ENCODE measurements around the gene COL4A1. TPM values are rescaled to one million over a fixed set of nuclear protein-coding genes. Genes with fewer than 3 reads are reported as not detected.
A peak's percentile ranks its signal among the peaks of the same experiment; 100 is the strongest.

Gene COL4A1
- total and polyA plus RNA-seq, 2 of the 13 experiments (the other 11 are each of a cell fraction or from before 2014, with no cell fraction given): not detected

DNA sequence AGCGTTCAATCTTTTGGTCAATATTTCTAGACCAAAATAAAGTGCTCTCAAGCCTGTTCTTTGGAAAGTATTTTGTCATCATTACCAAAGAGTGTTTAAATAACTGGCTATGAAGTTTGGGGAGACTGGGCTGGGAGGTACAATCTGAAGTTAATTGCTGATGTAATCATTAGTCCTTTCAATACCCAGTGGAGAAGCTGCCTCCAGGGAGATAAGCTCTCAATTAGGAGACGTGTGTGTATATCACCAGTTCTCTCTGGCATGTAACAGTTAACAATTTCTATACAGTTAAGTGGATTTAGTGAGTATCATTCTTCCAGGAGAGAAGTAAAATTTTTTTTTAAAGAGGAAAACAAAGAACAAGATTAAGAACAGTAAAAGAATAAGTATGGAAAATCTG, 1.4 kb downstream of the COL4A1 start:
- Histone ChIP-seq H3K27ac (ENCODE audit: extremely low read length, insufficient read depth, low read length) (no peak overlapping the region), H2AFZ (ENCODE audit: low read length) (no peak overlapping the region), H3K4me1 (ENCODE audit: insufficient read depth, low read length) (peaks cover 11% of the 10 kb centered on the region), H3K9ac (ENCODE audit: insufficient read depth, low read depth, low read length) (no peak overlapping the region), H4K20me1 (ENCODE audit: insufficient read depth, low read length) (no peaks in the 10 kb centered on the region), H3K36me3 (replicated peaks in 1 of 2; ENCODE audit: control insufficient read depth in 1 of 2, insufficient read depth in 2 of 2, low read length in 2 of 2) (no peaks in the 10 kb centered on the region), H3K79me2 (ENCODE audit: insufficient read depth, low read length) (no peaks in the 10 kb centered on the region), H3K27me3 (ENCODE audit: control insufficient read depth in 1 of 2, insufficient read depth in 2 of 2, low read length in 2 of 2) (peaks cover 6 to 55% of the 10 kb centered on the region in 2 experiments; a peak in 4 of 5 replicates), H3K9me3 (ENCODE audit: low read length) (no peaks in the 10 kb centered on the region), H3K4me3 (replicated peaks in 1 of 3; ENCODE audit: insufficient read depth in 1 of 3, low read depth in 2 of 3, low read length in 3 of 3) (no peak overlapping the region), H3K4me2 (ENCODE audit: low read depth, low read length) (no peak overlapping the region)
- in situ Hi-C loops (cut with HindIII; ENCODE audit: extremely low pct_ligation_motif_present, low pct_unique_long_range_greater_than_20kb): no loop called here
- ATAC-seq (no peak), FAIRE-seq (no peak), DNase-seq (ENCODE audit: low spot score) (no peak)
- ChIA-PET CTCF (ENCODE audit: low intra/inter-chr PET ratio, low total read pairs) (no interaction called here), POLR2A (no interaction called here)
- intact Hi-C loops (cut with micrococcal nuclease; ENCODE audit: unreplicated experiment): no loop called here
- BruUV-seq (replicated peaks): no TSS peak
- TF ChIP-seq, protein P1, sequence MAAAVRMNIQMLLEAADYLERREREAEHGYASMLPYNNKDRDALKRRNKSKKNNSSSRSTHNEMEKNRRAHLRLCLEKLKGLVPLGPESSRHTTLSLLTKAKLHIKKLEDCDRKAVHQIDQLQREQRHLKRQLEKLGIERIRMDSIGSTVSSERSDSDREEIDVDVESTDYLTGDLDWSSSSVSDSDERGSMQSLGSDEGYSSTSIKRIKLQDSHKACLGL (CRISPR knock-in tag; IDR thresholded peaks at IDR 0.05): no peak
- TF ChIP-seq MAFK (conservative IDR thresholded peaks at IDR 0.05 in 1 of 2, IDR thresholded peaks at IDR 0.05 in 1 of 2; ENCODE audit: low read length in 2 of 2): peak; percentile 43 to 48; a peak in 2 of 4 replicates
- 3% methylated on average over 2 of the region's 2 CpGs for WGBS (ENCODE audit: low lambda C conversion rate)

DNA sequence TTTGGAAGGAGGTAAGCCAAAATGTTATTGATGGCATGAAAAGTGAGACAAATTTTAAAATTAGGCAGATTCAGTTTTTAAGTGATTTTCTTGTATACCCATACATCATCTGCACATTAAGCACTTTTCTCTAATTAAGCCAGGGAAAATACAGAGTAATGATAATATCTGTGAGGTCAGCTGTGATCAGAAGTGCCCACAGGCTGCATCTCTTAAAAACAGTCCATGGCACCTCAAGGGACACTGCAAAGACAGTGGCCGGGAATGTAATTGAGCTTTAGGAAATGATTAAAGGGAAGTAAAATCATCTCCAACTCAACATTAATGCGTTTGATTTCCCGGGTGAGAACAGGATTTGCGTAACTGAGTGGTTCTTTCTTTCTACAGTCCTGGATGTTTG, 2.0 kb downstream of the COL4A1 start:
- ATAC-seq: no peak
- ChIA-PET CTCF (ENCODE audit: low intra/inter-chr PET ratio, low total read pairs) (no interaction called here), POLR2A (no interaction called here)
- Histone ChIP-seq H3K9me3 (ENCODE audit: low read length) (no peaks in the 10 kb centered on the region), H3K36me3 (replicated peaks in 1 of 2; ENCODE audit: control insufficient read depth in 1 of 2, insufficient read depth in 2 of 2, low read length in 2 of 2) (no peaks in the 10 kb centered on the region), H3K4me2 (ENCODE audit: low read depth, low read length) (no peak overlapping the region), H3K9ac (ENCODE audit: insufficient read depth, low read depth, low read length) (no peak overlapping the region), H3K27ac (ENCODE audit: extremely low read length, insufficient read depth, low read length) (no peak overlapping the region), H3K4me3 (replicated peaks in 1 of 3; ENCODE audit: insufficient read depth in 1 of 3, low read depth in 2 of 3, low read length in 3 of 3) (no peak overlapping the region), H3K79me2 (ENCODE audit: insufficient read depth, low read length) (no peaks in the 10 kb centered on the region), H3K27me3 (ENCODE audit: control insufficient read depth in 1 of 2, insufficient read depth in 2 of 2, low read length in 2 of 2) (peaks cover 6 to 57% of the 10 kb centered on the region in 2 experiments; a peak in 4 of 5 replicates), H3K4me1 (ENCODE audit: insufficient read depth, low read length) (peaks cover 11% of the 10 kb centered on the region), H2AFZ (ENCODE audit: low read length) (no peak overlapping the region), H4K20me1 (ENCODE audit: insufficient read depth, low read length) (no peaks in the 10 kb centered on the region)
- in situ Hi-C loops (cut with HindIII; ENCODE audit: extremely low pct_ligation_motif_present, low pct_unique_long_range_greater_than_20kb) (no loop called here), intact Hi-C loops (cut with micrococcal nuclease; ENCODE audit: unreplicated experiment) (no loop called here)
- no TSS peak for BruUV-seq (replicated peaks)
- 2% methylated on average over 4 of the region's 4 CpGs for WGBS (ENCODE audit: low lambda C conversion rate)
- DNase-seq (ENCODE audit: low spot score): no peak
- TF ChIP-seq, protein P2, sequence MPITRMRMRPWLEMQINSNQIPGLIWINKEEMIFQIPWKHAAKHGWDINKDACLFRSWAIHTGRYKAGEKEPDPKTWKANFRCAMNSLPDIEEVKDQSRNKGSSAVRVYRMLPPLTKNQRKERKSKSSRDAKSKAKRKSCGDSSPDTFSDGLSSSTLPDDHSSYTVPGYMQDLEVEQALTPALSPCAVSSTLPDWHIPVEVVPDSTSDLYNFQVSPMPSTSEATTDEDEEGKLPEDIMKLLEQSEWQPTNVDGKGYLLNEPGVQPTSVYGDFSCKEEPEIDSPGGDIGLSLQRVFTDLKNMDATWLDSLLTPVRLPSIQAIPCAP (CRISPR knock-in tag; IDR thresholded peaks at IDR 0.05; ENCODE audit: low read depth): no peak
- TF ChIP-seq ZNF567 (CRISPR knock-in tag; IDR thresholded peaks at IDR 0.05; ENCODE audit: borderline replicate concordance): no peak
- TF ChIP-seq, protein P3, sequence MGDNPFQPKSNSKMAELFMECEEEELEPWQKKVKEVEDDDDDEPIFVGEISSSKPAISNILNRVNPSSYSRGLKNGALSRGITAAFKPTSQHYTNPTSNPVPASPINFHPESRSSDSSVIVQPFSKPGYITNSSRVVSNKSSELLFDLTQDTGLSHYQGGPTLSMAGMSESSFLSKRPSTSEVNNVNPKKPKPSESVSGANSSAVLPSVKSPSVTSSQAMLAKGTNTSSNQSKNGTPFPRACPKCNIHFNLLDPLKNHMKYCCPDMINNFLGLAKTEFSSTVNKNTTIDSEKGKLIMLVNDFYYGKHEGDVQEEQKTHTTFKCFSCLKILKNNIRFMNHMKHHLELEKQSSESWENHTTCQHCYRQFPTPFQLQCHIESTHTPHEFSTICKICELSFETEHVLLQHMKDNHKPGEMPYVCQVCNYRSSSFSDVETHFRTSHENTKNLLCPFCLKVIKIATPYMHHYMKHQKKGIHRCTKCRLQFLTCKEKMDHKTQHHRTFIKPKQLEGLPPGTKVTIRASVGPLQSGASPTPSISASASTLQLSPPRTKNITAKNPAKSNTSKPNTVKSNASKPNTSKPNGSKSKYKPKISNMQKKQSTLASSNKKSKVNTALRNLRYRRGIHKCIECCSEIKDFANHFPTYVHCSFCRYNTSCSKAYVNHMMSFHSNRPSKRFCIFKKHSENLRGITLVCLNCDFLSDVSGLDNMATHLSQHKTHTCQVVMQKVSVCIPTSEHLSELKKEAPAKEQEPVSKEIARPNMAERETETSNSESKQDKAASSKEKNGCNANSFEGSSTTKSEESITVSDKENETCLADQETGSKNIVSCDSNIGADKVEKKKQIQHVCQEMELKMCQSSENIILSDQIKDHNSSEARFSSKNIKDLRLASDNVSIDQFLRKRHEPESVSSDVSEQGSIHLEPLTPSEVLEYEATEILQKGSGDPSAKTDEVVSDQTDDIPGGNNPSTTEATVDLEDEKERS (CRISPR knock-in tag; IDR thresholded peaks at IDR 0.05): no peak
- TF ChIP-seq, protein P4, sequence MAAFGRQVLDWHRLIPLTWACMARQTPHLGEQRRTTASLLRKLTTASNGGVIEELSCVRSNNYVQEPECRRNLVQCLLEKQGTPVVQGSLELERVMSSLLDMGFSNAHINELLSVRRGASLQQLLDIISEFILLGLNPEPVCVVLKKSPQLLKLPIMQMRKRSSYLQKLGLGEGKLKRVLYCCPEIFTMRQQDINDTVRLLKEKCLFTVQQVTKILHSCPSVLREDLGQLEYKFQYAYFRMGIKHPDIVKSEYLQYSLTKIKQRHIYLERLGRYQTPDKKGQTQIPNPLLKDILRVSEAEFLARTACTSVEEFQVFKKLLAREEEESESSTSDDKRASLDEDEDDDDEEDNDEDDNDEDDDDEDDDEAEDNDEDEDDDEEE (CRISPR knock-in tag; IDR thresholded peaks at IDR 0.05): no peak
- TF ChIP-seq, protein P5, sequence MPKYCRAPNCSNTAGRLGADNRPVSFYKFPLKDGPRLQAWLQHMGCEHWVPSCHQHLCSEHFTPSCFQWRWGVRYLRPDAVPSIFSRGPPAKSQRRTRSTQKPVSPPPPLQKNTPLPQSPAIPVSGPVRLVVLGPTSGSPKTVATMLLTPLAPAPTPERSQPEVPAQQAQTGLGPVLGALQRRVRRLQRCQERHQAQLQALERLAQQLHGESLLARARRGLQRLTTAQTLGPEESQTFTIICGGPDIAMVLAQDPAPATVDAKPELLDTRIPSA (CRISPR knock-in tag; IDR thresholded peaks at IDR 0.05; ENCODE audit: borderline replicate concordance): no peak
- no peak for FAIRE-seq
